Prostate gland (tissue), 2 donors: ENCODE results near the gene BTG3.

Source experiments
- CTCF ChIP-seq, 4 experiments: fragments of 200-600 bp in 2 of 4; fragments of 450-650 bp in 2 of 4; sonication (generic) in 2 of 4; IDR thresholded peaks; 1 replicate in 3 of 4; 2 replicates in 1 of 4; pipeline ENCODE4 v1.5.1; 2016 to 2019; ENCODE audit warnings: antibody characterized with exemption in 4 of 4, mild to moderate bottlenecking in 2 of 4, moderate library complexity in 2 of 4
- POLR2A ChIP-seq: fragments of 450-650 bp; IDR thresholded peaks from one replicate; pipeline ENCODE4 v1.6.1; 2016; ENCODE audit warnings: antibody characterized with exemption, mild to moderate bottlenecking

GRCh38 chr21:17585875-17586450 is 26.7 kb downstream of the BTG3 start:
- TF ChIP-seq POLR2A (no peak), CTCF (IDR thresholded peaks at IDR 0.05) (peak; percentile 44 to 78 (median 74))
